Measurements from ENCODE around the gene COX7A2L.
"Not testable (repeated sequence)": the region's sequence is repeated elsewhere in the genome, so short reads cannot be mapped to it uniquely, and the experiment has no call there.

Gene COX7A2L

DNA sequence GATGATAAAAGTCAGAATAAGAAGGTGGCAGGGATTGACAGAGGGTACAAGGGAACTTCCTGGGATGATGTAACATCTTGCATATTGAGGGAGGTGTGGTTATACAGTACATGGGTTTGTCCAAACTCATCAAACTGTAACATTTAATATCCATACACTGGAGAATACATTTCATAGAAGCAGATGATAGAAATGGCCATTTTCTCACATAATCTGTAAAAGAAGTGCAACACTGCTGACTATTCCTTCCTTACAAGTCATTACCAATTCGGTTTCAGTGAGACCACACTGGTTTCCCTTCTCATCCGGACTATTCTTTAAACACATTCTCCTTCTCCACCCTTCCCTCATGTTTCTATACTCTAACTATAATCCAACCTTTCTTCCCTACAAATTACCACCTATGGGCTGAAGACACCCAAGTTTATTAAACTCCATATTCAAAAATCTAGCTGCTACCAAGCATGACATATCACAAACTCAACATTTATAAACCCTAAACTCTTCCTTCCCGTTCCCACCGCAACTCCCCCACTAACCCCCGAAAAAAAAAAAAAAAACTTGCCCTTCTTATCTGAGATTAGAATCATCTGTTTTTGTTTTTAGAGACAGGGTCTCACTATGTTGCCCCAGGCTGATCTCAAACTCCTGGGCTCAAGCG is 1.6 kb downstream of the COX7A2L start:
- Mint-ChIP-seq H3K4me3 (peak overlapping the region; percentile 84), H3K27ac (peak overlapping the region; percentile 98), H3K4me1 (peaks cover 55% of the 10 kb centered on the region), H3K27me3 (no peaks in the 10 kb centered on the region), H3K9me3 (no peaks in the 10 kb centered on the region), H3K36me3 (peaks cover 13% of the 10 kb centered on the region)
- DNase-seq = no peak
- CTCF ChIA-PET = interaction anchor here (0.7 kb wide), 1 partner anchor 263 kb away, joined by 3 read pairs; no protein-coding TSS in a partner anchor

DNA sequence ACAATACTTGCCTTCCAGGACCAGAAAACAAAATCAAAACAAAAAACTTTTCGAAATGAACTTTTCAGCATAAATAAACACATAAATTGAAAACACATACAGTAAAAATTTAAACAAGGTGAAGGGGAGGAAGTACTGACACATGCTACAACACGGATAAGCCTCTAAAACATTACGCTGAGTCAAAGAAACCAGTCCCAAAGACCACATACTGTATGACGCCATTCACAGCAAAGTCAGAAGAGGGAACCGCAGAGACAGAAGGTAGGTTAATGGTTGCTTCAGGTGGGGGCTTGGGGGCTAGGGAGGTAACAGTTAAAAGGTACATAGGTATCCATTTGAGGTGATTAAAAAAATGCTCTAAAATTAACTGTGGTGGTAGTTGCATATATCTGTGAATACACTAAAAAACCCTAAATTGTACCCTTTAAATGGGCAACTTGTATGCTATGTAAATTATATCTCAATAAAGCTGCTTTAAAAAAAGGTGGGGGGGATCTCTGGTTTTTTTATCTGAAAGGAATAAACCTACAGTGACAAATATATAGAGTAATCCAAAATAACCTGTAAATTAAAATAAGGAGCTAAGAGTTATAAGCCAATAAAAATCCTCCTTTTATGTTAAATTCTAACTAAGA is 7.1 kb downstream of the COX7A2L start:
- no peak for DNase-seq
- H3K36me3 Mint-ChIP-seq = peaks cover 36% of the 10 kb centered on the region
- peaks cover 29% of the 10 kb centered on the region for H3K4me1 Mint-ChIP-seq
- CTCF ChIA-PET = interaction anchor here (1.3 kb wide), 1 partner anchor 259 kb away, joined by 5 read pairs; no protein-coding TSS in a partner anchor
- no peak overlapping the region for H3K4me3 Mint-ChIP-seq
- no peaks in the 10 kb centered on the region for H3K9me3 Mint-ChIP-seq
- no peaks in the 10 kb centered on the region for H3K27me3 Mint-ChIP-seq
- no peak overlapping the region for H3K27ac Mint-ChIP-seq

DNA sequence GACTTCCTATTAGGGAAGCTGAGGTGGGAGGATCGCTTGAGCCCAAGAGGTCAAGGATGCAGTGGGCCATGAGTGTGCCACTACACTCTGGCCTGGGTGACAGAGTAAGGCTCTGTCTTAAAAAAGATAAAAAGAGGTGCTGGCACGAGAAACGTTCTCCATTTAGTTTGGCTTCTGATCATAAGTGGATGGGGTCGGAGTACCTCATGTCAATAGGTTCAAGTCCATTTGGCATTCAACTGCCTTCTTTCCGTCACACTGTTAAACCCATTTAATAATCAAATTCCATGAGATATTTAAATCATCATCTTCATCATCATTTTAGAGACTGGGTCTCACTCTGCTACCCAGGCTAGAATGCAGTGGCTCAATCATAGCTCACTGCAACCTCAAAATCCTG is 9.2 kb downstream of the COX7A2L start:
- Mint-ChIP-seq H3K36me3 (peaks cover 44% of the 10 kb centered on the region), H3K27ac (no peak overlapping the region), H3K4me3 (no peak overlapping the region), H3K9me3 (no peaks in the 10 kb centered on the region), H3K4me1 (peaks cover 13% of the 10 kb centered on the region), H3K27me3 (no peaks in the 10 kb centered on the region)
- DNase-seq = no peak
- CTCF ChIA-PET = interaction anchor here (1.8 kb wide), 1 partner anchor 24 kb away, joined by 4 read pairs; no protein-coding TSS in a partner anchor

DNA sequence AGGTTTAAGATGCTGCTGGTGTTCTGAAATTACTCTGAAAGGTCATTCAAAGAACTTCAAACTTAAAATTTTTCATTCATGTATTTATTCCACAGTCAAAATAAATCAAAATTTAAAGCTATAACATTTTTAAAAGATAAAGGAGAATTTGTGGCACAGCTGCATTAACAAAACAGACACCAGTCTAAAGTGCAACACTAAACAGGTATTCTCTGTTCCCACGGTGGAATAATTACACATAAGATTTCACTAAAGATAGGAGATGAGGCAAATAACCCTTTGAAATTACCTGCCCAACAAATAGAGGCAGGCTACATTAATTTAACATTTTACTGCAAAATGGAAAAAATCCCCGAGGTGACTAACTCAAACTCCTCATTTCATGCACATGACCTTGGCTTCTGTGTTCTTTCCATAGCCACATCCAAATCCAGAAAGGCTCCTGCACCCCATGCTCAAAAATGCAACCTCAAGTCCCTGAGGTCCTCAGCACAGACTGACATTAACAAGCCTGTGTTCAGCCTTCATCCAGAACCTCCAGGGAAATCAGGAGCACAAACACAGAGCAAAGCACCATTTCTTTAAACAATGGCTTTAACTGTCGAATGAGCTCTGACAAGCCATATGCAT is 10.5 kb downstream of the COX7A2L start:
- Mint-ChIP-seq H3K27me3 (no peaks in the 10 kb centered on the region), H3K27ac (peak overlapping the region; percentile 78), H3K4me1 (peaks cover 9% of the 10 kb centered on the region), H3K36me3 (peaks cover 47% of the 10 kb centered on the region), H3K4me3 (no peak overlapping the region), H3K9me3 (no peaks in the 10 kb centered on the region)
- no peak for DNase-seq
- CTCF ChIA-PET = interaction anchor here (1.8 kb wide), 1 partner anchor 22 kb away, joined by 4 read pairs; no protein-coding TSS in a partner anchor

DNA sequence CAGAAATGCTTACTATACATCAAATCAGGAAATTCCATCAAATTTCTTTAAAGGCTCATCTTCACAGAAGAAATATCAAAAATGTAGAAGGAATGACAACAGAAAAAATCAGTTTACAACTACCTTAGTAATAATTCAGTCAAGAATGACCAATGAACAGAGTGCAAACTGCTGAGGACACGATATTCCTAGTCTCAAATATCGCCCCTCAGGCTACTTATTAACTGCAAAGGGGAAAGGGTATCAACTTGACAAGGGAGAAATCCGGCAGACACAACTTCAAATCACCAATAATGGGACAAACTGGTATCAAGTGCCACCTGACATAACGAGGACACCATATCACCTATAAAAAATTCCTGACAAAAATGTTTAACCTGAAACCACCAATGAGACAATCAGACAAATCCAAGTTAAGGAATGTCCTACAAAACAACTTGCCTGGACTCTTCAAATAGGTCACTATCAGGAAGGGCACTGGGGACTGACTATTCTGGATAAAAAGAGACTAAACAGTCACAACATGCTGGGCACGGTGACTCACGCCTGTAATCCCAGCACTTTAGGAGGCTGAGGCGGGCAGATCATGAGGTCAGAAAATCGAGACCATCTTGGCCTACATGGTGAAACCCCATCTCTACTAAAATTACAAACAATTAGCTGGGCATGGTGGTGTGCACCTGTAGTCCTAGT is 12.8 kb downstream of the COX7A2L start:
- no peak for DNase-seq
- CTCF ChIA-PET = no interaction called here
- Mint-ChIP-seq H3K9me3 (no peaks in the 10 kb centered on the region), H3K4me3 (no peak overlapping the region), H3K27ac (no peak overlapping the region), H3K36me3 (peaks cover 55% of the 10 kb centered on the region), H3K27me3 (no peaks in the 10 kb centered on the region), H3K4me1 (no peaks in the 10 kb centered on the region)

DNA sequence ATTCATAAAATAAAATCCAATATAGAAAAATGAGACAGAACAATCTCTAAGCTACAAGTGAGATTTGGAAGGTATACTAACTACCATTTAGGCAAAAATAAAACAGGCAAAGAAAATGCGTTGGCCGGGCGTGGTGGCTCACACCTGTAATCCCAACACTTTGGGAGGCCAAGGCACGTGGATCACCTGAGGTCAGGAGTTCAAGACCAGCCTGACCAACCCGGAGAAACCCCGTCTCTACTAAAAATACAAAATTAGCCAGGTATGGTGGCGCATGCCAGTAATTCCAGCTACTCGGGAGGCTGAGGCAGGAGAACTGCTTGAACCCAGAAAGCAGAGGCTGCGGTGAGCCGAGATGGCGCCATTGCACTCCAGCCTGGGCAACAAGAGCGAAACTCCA is 13.5 kb downstream of the COX7A2L start:
- H3K27me3 Mint-ChIP-seq, H3K9me3 Mint-ChIP-seq, H3K4me1 Mint-ChIP-seq, H3K4me3 Mint-ChIP-seq, CTCF ChIA-PET, DNase-seq, H3K27ac Mint-ChIP-seq: not testable (repeated sequence)
- peaks cover 57% of the 10 kb centered on the region for H3K36me3 Mint-ChIP-seq

DNA sequence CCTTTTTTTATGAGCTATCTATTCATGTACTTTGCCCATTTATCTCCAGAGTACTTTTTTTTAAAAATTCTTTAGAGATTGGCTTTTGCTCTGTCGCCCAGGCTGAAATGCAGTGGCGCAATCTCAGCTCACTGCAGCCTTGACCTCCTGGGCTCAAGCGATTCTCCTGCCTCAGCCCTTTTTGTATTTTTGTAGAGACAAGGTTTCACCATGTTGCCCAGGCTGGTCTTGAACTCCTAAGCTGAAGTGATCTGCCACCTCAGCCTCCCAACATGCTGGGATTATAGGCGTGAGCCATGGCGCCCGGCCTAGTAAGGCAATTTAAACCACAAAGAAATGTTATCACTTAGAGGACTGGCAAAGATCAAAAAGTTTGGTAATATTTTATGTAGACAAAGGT is 14.2 kb downstream of the COX7A2L start:
- DNase-seq, H3K4me3 Mint-ChIP-seq, H3K9me3 Mint-ChIP-seq, H3K27ac Mint-ChIP-seq, H3K27me3 Mint-ChIP-seq: not testable (repeated sequence)
- peaks cover 57% of the 10 kb centered on the region for H3K36me3 Mint-ChIP-seq
- H3K4me1 Mint-ChIP-seq = peaks cover 11% of the 10 kb centered on the region
- CTCF ChIA-PET = interaction anchor here (0.7 to 1.0 kb wide), 2 partner anchors 9 to 11 kb away, joined by 3 read pairs; no protein-coding TSS in a partner anchor

DNA sequence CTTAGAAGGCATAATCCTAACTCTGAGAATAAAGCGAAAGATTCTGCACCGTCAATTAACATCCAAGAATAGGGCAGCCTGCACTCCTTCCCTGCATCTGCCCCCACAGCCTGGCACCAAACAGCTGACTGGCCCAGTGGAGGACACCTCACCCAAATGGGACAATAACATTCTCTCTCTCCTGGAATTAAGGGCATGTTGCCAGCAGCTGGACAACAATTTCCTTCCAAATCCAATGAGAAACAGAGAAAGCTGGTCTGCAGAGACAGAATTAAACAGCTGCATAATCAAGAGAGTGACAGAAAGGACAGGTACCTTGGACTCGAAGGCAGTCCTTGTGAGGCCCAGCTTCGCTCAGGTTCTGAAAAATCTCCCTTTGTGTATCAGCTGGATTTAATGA is 15.0 kb downstream of the COX7A2L start:
- Mint-ChIP-seq H3K36me3 (peaks cover 57% of the 10 kb centered on the region), H3K27me3 (no peaks in the 10 kb centered on the region), H3K4me1 (peaks cover 17% of the 10 kb centered on the region), H3K9me3 (no peaks in the 10 kb centered on the region), H3K4me3 (no peak overlapping the region), H3K27ac (no peak overlapping the region)
- CTCF ChIA-PET = interaction anchor here (1.0 kb wide), 1 partner anchor 10 kb away, joined by 3 read pairs; no protein-coding TSS in a partner anchor
- no peak for DNase-seq

DNA sequence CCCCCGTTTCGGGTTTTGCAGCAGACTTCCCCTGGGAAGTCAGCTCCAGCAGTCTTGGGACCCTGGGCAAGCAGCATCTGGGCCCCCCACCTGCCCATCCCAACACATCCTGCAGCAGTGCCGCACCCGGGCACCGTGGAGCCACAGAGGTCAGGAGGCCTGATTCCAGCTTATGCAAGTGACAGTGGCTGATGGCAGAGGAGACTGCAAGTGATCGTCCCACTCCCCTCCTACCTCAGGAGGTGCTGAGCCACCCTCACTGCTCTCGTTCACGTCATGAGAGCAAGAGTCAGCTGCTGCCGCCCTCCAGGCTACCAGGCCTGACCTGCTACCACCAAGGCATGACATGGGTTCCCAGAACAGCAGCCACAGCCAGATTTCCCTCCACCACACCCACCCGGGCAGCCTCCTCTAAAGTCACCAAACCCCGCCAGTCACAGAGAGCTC is 18.2 kb downstream of the COX7A2L start:
- no peak overlapping the region for H3K4me3 Mint-ChIP-seq
- H3K9me3 Mint-ChIP-seq = no peaks in the 10 kb centered on the region
- DNase-seq = no peak
- CTCF ChIA-PET = no interaction called here
- peaks cover 60% of the 10 kb centered on the region for H3K36me3 Mint-ChIP-seq
- no peaks in the 10 kb centered on the region for H3K27me3 Mint-ChIP-seq
- H3K4me1 Mint-ChIP-seq = peaks cover 17% of the 10 kb centered on the region
- H3K27ac Mint-ChIP-seq = no peak overlapping the region

DNA sequence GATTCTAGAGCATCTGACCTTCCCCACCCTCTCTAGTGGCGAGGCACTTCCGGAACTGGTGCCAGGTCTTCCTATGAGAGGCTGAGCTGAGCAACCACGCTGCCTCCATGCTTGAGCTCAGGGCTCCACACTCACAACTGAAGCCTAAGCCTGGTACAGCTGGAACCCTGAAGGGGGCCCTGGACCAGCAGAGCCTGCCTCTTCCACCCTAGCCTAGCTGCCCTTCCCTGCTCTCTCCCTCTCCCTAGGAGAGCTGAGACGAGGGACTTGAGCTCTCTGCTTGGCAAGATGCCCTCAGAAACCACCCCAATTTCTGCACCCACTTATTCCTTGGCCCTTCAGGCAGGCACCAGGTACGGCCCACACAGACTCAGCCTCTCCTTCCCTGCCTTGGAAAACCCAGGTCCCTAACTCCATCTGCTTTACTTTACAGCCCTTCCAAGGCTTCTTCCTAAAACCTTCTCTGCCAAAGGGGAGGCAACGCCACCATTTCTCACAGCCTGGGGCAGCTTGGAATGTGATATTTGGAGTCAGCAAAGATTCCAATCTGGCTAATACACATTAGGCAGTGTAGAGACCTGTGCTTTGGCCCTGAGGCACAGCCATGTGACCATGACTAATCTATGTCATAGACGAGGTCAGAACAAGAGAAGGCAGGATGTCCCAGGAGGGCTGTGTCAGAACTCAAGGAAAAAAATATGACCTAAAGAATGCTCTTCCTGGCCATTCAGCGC is 18.8 kb downstream of the COX7A2L start:
- Mint-ChIP-seq H3K4me3 (no peak overlapping the region), H3K27me3 (no peaks in the 10 kb centered on the region), H3K4me1 (peaks cover 17% of the 10 kb centered on the region), H3K36me3 (peaks cover 63% of the 10 kb centered on the region), H3K27ac (peak overlapping the region; percentile 75), H3K9me3 (peaks cover 2% of the 10 kb centered on the region)
- DNase-seq = no peak
- CTCF ChIA-PET = interaction anchor here (1.2 kb wide), 1 partner anchor 10 kb away, joined by 3 read pairs; no protein-coding TSS in a partner anchor

DNA sequence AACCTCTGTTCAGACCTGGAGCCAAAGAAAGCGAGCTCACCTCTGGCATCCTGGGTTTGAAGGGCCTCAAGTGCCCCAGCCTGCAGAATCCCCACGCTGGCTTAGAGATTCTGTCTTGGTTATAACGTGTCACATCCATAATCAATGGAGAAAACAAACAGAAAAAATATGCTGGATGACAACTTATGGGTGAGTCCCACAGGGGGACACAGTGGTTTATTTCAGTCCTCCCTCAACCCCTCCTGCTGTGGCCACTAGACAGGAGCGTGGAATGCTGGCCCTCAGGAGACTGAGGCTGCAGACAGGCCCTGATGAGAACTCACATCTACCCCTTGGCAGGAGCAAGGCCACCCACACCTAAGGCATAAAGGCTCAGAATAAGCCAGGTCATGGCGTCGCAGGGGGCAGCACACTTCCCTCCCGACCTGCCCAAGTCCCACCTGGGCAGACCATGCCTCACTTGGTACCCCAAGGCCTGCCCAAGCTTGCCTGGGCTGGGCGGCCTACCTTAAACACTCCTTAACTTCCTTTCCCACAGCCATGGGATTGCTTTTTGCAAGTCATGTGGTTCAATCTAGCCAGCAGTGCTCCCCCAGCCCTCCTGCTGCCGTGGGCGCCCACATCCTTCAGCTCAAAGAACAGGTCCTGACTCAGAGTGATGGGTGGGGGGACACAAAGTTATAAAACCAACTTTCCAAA is 19.9 kb downstream of the COX7A2L start:
- Mint-ChIP-seq H3K4me3 (no peak overlapping the region), H3K27me3 (no peaks in the 10 kb centered on the region), H3K36me3 (peaks cover 68% of the 10 kb centered on the region), H3K4me1 (peaks cover 17% of the 10 kb centered on the region), H3K9me3 (peaks cover 4% of the 10 kb centered on the region), H3K27ac (peak overlapping the region; percentile 47)
- no peak for DNase-seq
- CTCF ChIA-PET = interaction anchor here (1.2 kb wide), 1 partner anchor 9 kb away, joined by 3 read pairs; no protein-coding TSS in a partner anchor

DNA sequence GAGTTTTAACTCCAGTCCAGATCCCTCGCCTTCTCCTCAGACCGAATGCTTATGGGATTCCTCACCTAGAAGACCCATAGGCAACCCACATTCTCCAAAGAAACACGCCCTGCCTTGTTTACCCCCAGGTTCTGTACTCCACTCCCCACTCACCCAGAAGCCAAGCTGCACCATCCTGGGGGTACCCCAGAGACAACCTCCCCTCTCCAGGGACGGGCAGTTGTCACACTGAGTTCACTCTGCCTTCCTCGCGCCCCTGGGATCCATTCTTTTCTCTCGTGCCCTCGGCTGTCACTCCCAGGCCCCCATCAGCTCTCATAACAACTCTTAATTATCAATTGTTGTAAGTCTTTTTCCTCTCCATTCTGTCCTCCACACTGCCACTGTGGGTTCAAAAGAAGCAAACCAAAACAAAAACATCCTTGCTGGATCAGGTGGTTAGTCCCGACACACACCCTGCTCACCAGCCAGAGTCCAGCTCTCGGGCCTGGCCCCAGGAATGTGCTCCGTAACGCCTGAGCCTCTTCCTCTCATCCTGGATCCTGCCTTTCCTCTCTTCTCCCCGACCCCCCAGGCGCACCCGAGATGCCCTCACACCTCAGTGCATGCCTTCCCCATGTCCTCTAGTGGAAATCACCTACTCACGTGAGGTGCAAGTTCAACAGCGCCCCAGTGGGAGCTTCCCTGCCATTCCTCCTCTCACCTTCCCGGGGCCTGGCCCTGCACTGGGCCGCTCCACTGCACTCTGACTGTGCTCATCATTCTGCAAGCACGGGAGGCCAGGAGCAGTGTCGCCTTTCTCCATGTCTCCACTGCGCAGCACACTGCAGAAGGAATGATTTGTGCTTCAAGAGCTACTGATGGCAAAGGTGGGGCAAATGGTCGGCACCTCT is 20.7 kb downstream of the COX7A2L start:
- no peak for DNase-seq
- Mint-ChIP-seq H3K9me3 (peaks cover 4% of the 10 kb centered on the region), H3K4me1 (peaks cover 17% of the 10 kb centered on the region), H3K36me3 (peaks cover 69% of the 10 kb centered on the region), H3K27me3 (no peaks in the 10 kb centered on the region), H3K27ac (no peak overlapping the region), H3K4me3 (no peak overlapping the region)
- CTCF ChIA-PET = no interaction called here

Data from activated naive CD4-positive, alpha-beta T cell treated with anti-CD3 and anti-CD28 coated beads, Interleukin-2, amount 10 ng/mL, durations not matched to agents 7 days and 5 days (primary cell).